Measurements from ENCODE around the gene CARD11. TPM values are rescaled to one million over a fixed set of nuclear protein-coding genes. Genes with fewer than 3 reads are reported as not detected.
A peak's percentile ranks its signal among the peaks of the same experiment; 100 is the strongest.

The CARD11 gene
- total RNA-seq, 1 donor from 2014 or later: 11.0 TPM

DNA sequence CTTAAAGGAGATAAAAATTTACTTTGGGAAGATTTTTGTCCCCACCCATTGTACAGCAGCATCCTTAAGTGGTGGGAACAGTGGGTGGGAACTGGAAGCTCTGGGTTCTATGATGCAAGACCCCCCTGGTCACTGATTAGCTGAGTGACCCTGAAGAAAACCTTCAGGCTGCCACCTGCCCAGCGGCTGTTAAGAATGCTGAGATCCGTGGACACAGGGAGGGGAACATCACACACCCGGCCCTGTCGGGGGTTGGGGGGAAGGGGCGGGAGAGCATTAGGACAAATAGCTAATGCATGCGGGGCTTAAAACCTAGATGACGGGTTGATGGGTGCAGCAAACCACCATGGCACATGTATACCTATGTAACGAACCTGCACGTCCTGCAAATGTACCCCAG is 14.5 kb downstream of the CARD11 start:
- Mint-ChIP-seq H3K4me1 (ENCODE audit: low read depth) (peaks cover 17% of the 10 kb centered on the region), H3K27ac (peak overlapping the region; percentile 73), H3K27me3 (no peaks in the 10 kb centered on the region), H3K4me3 (ENCODE audit: low read depth) (no peak overlapping the region), H3K9me3 (ENCODE audit: low read depth) (no peaks in the 10 kb centered on the region), H3K36me3 (ENCODE audit: insufficient read depth) (peaks cover 4% of the 10 kb centered on the region)
- TF ChIP-seq, protein P1, sequence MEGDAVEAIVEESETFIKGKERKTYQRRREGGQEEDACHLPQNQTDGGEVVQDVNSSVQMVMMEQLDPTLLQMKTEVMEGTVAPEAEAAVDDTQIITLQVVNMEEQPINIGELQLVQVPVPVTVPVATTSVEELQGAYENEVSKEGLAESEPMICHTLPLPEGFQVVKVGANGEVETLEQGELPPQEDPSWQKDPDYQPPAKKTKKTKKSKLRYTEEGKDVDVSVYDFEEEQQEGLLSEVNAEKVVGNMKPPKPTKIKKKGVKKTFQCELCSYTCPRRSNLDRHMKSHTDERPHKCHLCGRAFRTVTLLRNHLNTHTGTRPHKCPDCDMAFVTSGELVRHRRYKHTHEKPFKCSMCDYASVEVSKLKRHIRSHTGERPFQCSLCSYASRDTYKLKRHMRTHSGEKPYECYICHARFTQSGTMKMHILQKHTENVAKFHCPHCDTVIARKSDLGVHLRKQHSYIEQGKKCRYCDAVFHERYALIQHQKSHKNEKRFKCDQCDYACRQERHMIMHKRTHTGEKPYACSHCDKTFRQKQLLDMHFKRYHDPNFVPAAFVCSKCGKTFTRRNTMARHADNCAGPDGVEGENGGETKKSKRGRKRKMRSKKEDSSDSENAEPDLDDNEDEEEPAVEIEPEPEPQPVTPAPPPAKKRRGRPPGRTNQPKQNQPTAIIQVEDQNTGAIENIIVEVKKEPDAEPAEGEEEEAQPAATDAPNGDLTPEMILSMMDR (IDR thresholded peaks at IDR 0.05; ENCODE audit: unreplicated experiment): no peak
- no peak for DNase-seq (ENCODE audit: low spot score, unreplicated experiment)

DNA sequence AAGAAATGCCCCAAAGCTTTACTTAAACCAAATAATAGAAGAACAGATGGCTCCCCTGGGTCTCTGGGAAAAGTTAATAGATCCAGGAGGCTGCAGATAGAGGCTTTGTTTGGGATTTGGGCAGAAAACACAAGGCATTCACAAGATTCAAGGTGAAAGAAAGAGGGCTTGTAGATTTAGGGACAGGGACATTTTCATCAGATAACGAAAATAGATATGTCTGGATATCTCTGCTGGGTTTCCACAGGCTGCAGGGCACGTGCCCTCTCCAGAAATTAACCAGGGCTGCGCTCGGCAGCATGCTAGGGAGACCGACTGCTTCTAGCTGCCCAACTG is 14.9 kb downstream of the CARD11 start:
- Mint-ChIP-seq H3K4me1 (ENCODE audit: low read depth) (peaks cover 17% of the 10 kb centered on the region), H3K27me3 (no peaks in the 10 kb centered on the region), H3K4me3 (ENCODE audit: low read depth) (no peak overlapping the region), H3K9me3 (ENCODE audit: low read depth) (no peaks in the 10 kb centered on the region), H3K36me3 (ENCODE audit: insufficient read depth) (peaks cover 4% of the 10 kb centered on the region), H3K27ac (peak overlapping the region; percentile 73)
- no peak for DNase-seq (ENCODE audit: low spot score, unreplicated experiment)
- TF ChIP-seq, protein P1 (IDR thresholded peaks at IDR 0.05; ENCODE audit: unreplicated experiment): no peak

DNA sequence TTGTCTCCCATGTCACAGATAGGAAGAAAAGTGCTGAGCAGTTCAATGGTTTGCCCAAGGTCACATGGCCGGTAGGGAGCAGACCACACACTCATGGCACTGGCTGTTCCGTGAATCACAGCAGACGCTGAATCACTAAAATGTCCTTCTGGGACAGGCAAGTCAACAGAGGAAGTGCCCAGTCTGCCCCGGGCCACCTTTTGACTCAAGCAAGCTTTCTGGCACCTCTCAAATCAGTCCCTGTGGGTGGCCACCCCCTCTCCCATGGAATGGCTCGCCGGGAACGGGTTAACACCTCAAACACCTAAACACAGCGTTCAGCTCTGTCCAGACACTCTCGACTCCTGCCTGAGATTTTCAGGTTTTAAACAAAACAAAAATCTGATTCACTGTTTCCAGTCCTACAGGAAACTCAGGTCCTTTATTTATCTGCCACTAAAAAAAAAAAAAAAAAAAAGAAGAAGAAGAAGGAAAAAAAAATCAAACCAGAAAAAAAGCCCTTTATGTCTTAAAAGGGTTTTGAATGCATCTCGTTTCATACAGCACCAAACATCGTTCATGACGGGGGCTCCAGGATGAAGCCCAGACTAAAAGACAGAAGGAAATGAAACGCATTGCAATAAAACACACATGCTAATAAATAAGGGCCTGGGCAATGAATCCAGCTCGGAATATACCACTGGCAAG is 15.5 kb downstream of the CARD11 start:
- Mint-ChIP-seq H3K9me3 (ENCODE audit: low read depth) (no peaks in the 10 kb centered on the region), H3K27ac (no peak overlapping the region), H3K4me1 (ENCODE audit: low read depth) (peaks cover 17% of the 10 kb centered on the region), H3K27me3 (no peaks in the 10 kb centered on the region), H3K36me3 (ENCODE audit: insufficient read depth) (peaks cover 4% of the 10 kb centered on the region), H3K4me3 (ENCODE audit: low read depth) (no peak overlapping the region)
- TF ChIP-seq, protein P1 (IDR thresholded peaks at IDR 0.05; ENCODE audit: unreplicated experiment): no peak
- DNase-seq (ENCODE audit: low spot score, unreplicated experiment): no peak

DNA sequence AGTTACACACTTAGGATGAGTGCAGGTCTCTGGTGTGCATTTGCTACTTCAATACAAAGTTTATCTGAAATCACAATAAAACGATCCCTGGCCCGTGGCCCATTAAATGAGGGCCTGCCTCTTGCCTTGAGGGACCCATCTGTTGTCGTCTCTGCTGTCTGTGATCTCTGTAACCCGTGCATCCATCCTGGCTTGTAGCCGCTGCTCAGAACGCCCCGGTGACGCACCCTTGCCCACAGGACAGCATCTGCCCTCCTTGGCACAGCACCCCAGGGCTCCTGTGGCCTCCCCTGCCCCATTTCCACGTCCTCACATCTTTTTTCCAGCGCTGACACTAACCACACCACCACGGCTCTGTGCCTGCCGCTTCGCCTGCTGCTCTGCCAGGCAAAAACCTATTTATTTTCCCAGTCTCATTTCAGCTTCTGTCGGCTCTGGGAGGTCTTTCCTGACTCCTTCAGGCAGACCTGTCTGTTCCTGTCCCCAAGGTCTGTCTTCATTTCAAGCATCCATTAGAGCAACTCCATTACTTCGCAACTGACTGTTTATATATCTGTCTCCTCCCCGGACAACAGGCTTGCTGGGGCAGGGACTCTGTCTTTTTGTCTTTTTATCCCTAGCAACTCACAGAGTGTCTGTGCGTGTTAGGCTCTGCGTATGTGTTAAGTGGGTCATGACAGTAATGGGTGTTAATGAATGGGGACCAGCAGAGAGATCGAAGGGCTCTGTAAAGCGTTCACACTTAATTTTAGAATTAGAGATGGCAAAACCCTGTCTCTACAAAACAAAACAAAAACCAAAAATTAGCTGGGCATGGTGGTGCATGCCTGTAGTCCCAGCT is 16.4 kb downstream of the CARD11 start:
- Mint-ChIP-seq H3K27me3 (no peaks in the 10 kb centered on the region), H3K27ac (peak overlapping the region; percentile 21), H3K4me1 (ENCODE audit: low read depth) (peaks cover 17% of the 10 kb centered on the region), H3K9me3 (ENCODE audit: low read depth) (no peaks in the 10 kb centered on the region), H3K36me3 (ENCODE audit: insufficient read depth) (peaks cover 4% of the 10 kb centered on the region), H3K4me3 (ENCODE audit: low read depth) (no peak overlapping the region)
- TF ChIP-seq, protein P1 (IDR thresholded peaks at IDR 0.05; ENCODE audit: unreplicated experiment): no peak
- no peak for DNase-seq (ENCODE audit: low spot score, unreplicated experiment)

DNA sequence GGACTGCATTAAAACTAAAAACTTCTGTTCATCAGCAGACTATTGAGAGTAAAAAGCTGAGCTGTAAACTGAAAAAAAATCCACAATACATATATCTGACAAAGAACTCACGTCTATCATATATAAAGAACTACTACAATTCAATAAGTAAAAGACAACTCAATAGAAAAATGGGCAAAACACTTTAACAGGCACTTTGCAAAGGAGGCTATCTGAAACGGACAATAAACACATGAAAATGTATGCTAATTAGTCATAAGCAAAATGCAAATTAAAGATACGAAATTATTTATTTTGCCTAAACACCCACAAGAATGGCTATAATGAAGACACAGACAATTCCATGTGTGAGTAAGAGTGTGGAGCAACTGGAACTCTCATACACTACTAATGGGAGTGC is 18.1 kb downstream of the CARD11 start:
- no peak overlapping the region for H3K27ac Mint-ChIP-seq
- no peak overlapping the region for H3K4me3 Mint-ChIP-seq (ENCODE audit: low read depth)
- H3K36me3 Mint-ChIP-seq (ENCODE audit: insufficient read depth): peaks cover 14% of the 10 kb centered on the region
- no peaks in the 10 kb centered on the region for H3K27me3 Mint-ChIP-seq
- H3K4me1 Mint-ChIP-seq (ENCODE audit: low read depth): peaks cover 17% of the 10 kb centered on the region
- no peak for DNase-seq (ENCODE audit: low spot score, unreplicated experiment)
- peaks cover 12% of the 10 kb centered on the region for H3K9me3 Mint-ChIP-seq (ENCODE audit: low read depth)
- TF ChIP-seq, protein P1 (IDR thresholded peaks at IDR 0.05; ENCODE audit: unreplicated experiment): no peak

Measured in progenitor cell of endocrine pancreas (in vitro differentiated cells).